KOPT-K1 (cell line): ENCODE data around the gene RET.

Source experiments
- H3K27ac ChIP-seq: fragments of 200-600 bp; sonication (generic); 2 replicates; pipeline ENCODE4 v1.5.1; 2016; ENCODE audit warnings: antibody characterized with exemption, mild to moderate bottlenecking, low read depth, low read length; ENCODE audit not compliant: poor library complexity, severe bottlenecking
- H3K36me3 ChIP-seq: fragments of 200-600 bp; sonication (generic); 2 replicates; pipeline ENCODE4 v1.5.1; 2017; ENCODE audit warnings: antibody characterized with exemption, mild to moderate bottlenecking, low read length, moderate library complexity; ENCODE audit not compliant: insufficient read depth
- H3K9me3 ChIP-seq: fragments of 200-600 bp; sonication (generic); 2 replicates; pipeline ENCODE4 v1.5.1; 2017; ENCODE audit warnings: antibody characterized with exemption, low read length, mild to moderate bottlenecking; ENCODE audit not compliant: insufficient read depth, poor library complexity, severe bottlenecking

Gene RET

GRCh38 chr10:43177595-43177994 is 100.7 kb downstream of the RET start:
- H3K27ac ChIP-seq: no peak overlapping the region
- peaks cover 82% of the 10 kb centered on the region for H3K36me3 ChIP-seq
- peaks cover 5% of the 10 kb centered on the region for H3K9me3 ChIP-seq
